Measurements from ENCODE around the gene PPM1G. TPM values are rescaled to one million over a fixed set of nuclear protein-coding genes. Genes with fewer than 3 reads are reported as not detected.
A peak's percentile ranks its signal among the peaks of the same experiment; 100 is the strongest.
"Not testable (repeated sequence)": the region's sequence is repeated elsewhere in the genome, so short reads cannot be mapped to it uniquely, and the experiment has no call there.

Gene PPM1G
- total and polyA plus RNA-seq, 2 experiments from 2014 or later = 93.0 to 101 TPM

GRCh38 chr2:27356056-27356381 is 53.4 kb downstream of the PPM1G start:
- peak in 1 of 2 donors; percentile 62 for DNase-seq (ENCODE audit: low read depth in 1 of 2, low spot score in 1 of 2)
- Histone ChIP-seq H3K4me1 (ENCODE audit: low read depth) (no peaks in the 10 kb centered on the region), H3K9me3 (ENCODE audit: low read depth) (no peaks in the 10 kb centered on the region), H3K4me3 (peak overlapping the region; percentile 68), H3K27me3 (no peaks in the 10 kb centered on the region), H3K27ac (peak overlapping the region; percentile 96), H3K36me3 (no peaks in the 10 kb centered on the region)
- TF ChIP-seq CTCF (IDR thresholded peaks at IDR 0.05; ENCODE audit: low read depth, low read length) = no peak

DNA sequence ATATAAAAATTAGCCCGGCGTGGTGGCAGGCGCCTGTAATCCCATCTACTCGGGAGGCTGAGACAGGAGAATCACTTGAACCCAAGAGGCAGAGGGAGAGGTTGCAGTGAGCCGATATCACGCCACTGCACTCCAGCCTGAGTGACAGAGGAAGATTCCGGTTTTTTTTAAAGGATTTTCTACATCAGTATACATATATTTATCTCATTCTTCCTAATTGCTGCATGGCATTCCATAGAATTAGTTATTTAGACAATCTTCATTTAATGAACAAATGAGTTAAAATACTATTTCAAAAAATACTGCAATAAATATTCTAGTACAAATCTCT is 54.8 kb downstream of the PPM1G start:
- Histone ChIP-seq H3K27me3 (no peaks in the 10 kb centered on the region), H3K9me3 (ENCODE audit: low read depth) (no peaks in the 10 kb centered on the region), H3K36me3 (no peaks in the 10 kb centered on the region), H3K27ac (no peak overlapping the region), H3K4me1 (ENCODE audit: low read depth) (no peaks in the 10 kb centered on the region), H3K4me3 (no peak overlapping the region)
- no peak for TF ChIP-seq CTCF (IDR thresholded peaks at IDR 0.05; ENCODE audit: low read depth, low read length)
- DNase-seq (ENCODE audit: low read depth in 1 of 2, low spot score in 1 of 2) = no peak

- Histone ChIP-seq H3K36me3 (no peaks in the 10 kb centered on the region), H3K27me3 (no peaks in the 10 kb centered on the region), H3K9me3 (ENCODE audit: low read depth) (no peaks in the 10 kb centered on the region), H3K4me1 (ENCODE audit: low read depth) (no peaks in the 10 kb centered on the region), H3K4me3 (no peak overlapping the region), H3K27ac (no peak overlapping the region)
- peak in 1 of 2 donors; percentile 32 for DNase-seq (ENCODE audit: low read depth in 1 of 2, low spot score in 1 of 2)
- TF ChIP-seq CTCF (IDR thresholded peaks at IDR 0.05; ENCODE audit: low read depth, low read length) = no peak
Observed at GRCh38 chr2:27353762-27354596, 55.4 kb downstream of the PPM1G start.

DNA sequence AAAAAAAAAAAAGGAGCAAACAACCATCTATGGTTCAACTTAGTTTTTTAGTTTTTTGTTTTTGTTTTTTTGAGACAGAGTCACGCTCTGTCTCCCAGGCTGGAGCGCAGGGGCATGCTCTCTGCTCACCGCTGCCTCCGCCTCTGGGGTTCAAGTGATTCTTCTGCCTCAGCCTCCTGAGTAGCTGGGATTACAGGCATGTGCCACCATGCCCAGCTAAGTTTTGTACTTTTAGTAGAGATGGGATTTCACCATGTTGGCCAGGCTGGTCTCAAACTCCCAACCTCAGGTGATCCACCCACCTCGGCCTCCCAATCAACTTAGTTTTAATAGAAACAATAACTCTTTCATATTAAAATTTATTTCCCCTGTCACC is 56.0 kb downstream of the PPM1G start:
- H3K4me1 ChIP-seq (ENCODE audit: low read depth); DNase-seq (ENCODE audit: low read depth in 1 of 2, low spot score in 1 of 2); H3K4me3 ChIP-seq; H3K36me3 ChIP-seq; H3K27ac ChIP-seq; H3K9me3 ChIP-seq (ENCODE audit: low read depth); H3K27me3 ChIP-seq: not testable (repeated sequence)

DNA sequence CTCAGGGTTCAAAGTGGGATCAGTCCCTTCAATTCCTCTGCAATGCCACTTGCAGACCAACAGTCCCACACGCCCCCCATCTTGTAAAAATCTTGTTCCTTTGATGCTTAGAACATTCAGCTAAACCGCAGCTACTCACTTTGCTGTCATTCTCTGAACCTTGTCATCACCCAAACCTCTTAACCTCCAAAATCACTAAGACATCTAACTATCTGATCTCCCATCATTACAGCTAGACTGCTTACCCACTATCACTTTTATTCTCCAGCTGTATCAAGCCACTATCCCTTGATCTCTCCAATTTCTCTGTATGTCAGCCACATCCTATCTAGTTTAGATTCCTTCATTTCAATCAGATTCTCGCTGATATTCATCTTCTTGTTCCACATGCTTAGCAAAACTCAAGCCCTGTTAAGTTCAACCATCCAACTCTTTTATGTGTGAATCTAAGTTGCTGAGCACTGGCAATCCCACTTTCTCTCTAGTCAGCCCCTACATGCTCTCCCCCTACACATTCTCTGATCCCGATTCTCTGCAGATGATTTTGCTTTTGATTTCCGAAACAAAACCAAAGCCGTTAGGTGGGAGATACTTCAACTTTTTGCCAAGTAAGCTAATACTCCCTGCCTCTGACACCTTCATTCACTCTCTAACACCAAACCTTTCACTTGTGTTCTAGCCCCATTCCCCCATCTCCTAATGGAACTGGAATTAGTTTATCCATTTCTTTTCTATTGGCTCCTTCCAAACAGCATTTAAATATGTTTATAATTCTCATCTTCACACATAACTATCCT is 57.4 kb downstream of the PPM1G start:
- Histone ChIP-seq H3K4me3 (no peak overlapping the region), H3K27me3 (no peaks in the 10 kb centered on the region), H3K36me3 (no peaks in the 10 kb centered on the region), H3K4me1 (ENCODE audit: low read depth) (no peaks in the 10 kb centered on the region), H3K9me3 (ENCODE audit: low read depth) (no peaks in the 10 kb centered on the region), H3K27ac (no peak overlapping the region)
- DNase-seq (ENCODE audit: low read depth in 1 of 2, low spot score in 1 of 2) = no peak
- no peak for TF ChIP-seq CTCF (IDR thresholded peaks at IDR 0.05; ENCODE audit: low read depth, low read length)

DNA sequence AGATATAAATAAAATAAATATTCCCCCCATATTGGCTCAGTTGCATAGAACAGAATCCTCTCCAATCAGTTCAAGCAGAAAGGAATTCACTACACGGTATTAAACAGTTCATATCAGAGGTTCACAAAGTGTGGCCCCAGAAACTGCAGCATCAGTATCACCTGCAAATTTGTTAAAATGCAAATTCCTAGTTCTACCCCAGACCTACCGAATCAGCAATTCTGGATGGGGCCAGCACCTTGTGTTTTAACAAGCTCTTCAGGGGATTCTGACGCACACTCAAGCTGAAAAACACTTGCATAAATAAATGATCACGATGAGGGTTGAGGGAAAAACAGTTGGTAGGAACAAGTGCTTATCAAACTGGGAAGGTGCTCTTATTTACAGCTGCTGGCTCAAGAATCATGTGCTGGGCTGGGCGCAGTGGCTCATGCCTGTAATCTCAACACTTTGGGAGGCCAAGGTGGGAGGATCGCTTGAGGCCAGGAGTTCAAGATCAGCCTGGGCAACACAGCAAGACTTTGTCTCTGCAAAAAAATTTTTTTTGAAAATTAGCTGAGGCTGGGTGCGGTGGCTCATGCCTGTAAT is 59.2 kb downstream of the PPM1G start:
- Histone ChIP-seq H3K4me1 (ENCODE audit: low read depth) (no peaks in the 10 kb centered on the region), H3K27ac (no peak overlapping the region), H3K36me3 (no peaks in the 10 kb centered on the region)

More for the DNA sequence above, 59.2 kb downstream of the PPM1G start:
- no peak overlapping the region for H3K4me3 ChIP-seq
- H3K9me3 ChIP-seq (ENCODE audit: low read depth) = no peaks in the 10 kb centered on the region
- TF ChIP-seq CTCF (IDR thresholded peaks at IDR 0.05; ENCODE audit: low read depth, low read length) = no peak
- H3K27me3 ChIP-seq = no peaks in the 10 kb centered on the region
- DNase-seq (ENCODE audit: low read depth in 1 of 2, low spot score in 1 of 2) = no peak

All from cardiac muscle cell (in vitro differentiated cells and primary cell).